ENCODE measurements around the gene SCAMP3.

The SCAMP3 gene

DNA sequence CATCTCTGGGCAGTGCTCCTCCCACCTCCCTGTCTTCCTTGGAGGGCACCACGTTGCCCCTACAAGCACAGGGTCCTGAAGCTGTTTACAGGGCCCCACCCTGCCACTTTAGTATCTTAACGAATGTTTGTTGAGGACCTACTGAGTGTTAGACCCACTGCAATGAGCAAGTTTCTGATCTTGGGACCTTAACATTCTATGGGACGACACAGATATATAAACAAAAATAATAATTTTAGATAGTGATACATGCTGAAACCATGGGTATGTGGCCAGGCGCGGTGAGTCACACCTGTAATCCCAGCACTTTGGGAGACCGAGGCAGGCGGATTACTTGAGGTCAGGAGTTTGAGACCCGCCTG, 17.0 kb downstream of the SCAMP3 start:
- Histone ChIP-seq H4K20me1 (ENCODE audit: insufficient read depth, low read length, poor library complexity, severe bottlenecking) (no peaks in the 10 kb centered on the region), H3K4me1 (ENCODE audit: insufficient read depth, low read length, poor library complexity, severe bottlenecking) (peaks cover 33% of the 10 kb centered on the region), H3K4me3 (ENCODE audit: low read length, poor library complexity, severe bottlenecking) (peak overlapping the region; percentile 82), H2AFZ (ENCODE audit: low read length) (peak overlapping the region; percentile 94), H3F3A (ENCODE audit: low read depth) (0 out of 2 replicates have a peak, but pooled peaks cover 4% of the 10 kb centered on the region), H3K27me3 (ENCODE audit: insufficient read depth, low read length, poor library complexity, severe bottlenecking) (no peaks in the 10 kb centered on the region), H3K4me2 (ENCODE audit: low read depth, low read length, poor library complexity, severe bottlenecking) (peak overlapping the region; percentile 84), H3K79me2 (ENCODE audit: insufficient read depth, low read length) (peaks cover 24% of the 10 kb centered on the region), H3K9me3 (ENCODE audit: insufficient read depth, low read depth, low read length) (no peaks in the 10 kb centered on the region), H3K36me3 (ENCODE audit: insufficient read depth, low read length) (no peaks in the 10 kb centered on the region), H3K9ac (ENCODE audit: low read depth, low read length, poor library complexity, severe bottlenecking) (peak overlapping the region; percentile 83), H3K9me2 (replicated peaks; ENCODE audit: low read depth, low read length) (no peaks in the 10 kb centered on the region)
- TF ChIP-seq EZH2phosphoT487 (IDR thresholded peaks at IDR 0.05; ENCODE audit: borderline replicate concordance): no peak
- no peak for TF ChIP-seq CTCF (conservative IDR thresholded peaks at IDR 0.05; ENCODE audit: low read length)

- Histone ChIP-seq H3K36me3 (ENCODE audit: insufficient read depth, low read length) (no peaks in the 10 kb centered on the region), H3F3A (ENCODE audit: low read depth) (0 out of 2 replicates have a peak, but pooled peaks cover 4% of the 10 kb centered on the region), H3K4me2 (ENCODE audit: low read depth, low read length, poor library complexity, severe bottlenecking) (peak overlapping the region; percentile 90), H4K20me1 (ENCODE audit: insufficient read depth, low read length, poor library complexity, severe bottlenecking) (no peaks in the 10 kb centered on the region), H3K9me3 (ENCODE audit: insufficient read depth, low read depth, low read length) (no peaks in the 10 kb centered on the region), H3K79me2 (ENCODE audit: insufficient read depth, low read length) (peaks cover 24% of the 10 kb centered on the region), H3K9ac (ENCODE audit: low read depth, low read length, poor library complexity, severe bottlenecking) (peak overlapping the region; percentile 92), H3K4me3 (ENCODE audit: low read length, poor library complexity, severe bottlenecking) (peak overlapping the region; percentile 82), H3K27me3 (ENCODE audit: insufficient read depth, low read length, poor library complexity, severe bottlenecking) (no peaks in the 10 kb centered on the region), H2AFZ (ENCODE audit: low read length) (peak overlapping the region; percentile 94), H3K9me2 (replicated peaks; ENCODE audit: low read depth, low read length) (no peaks in the 10 kb centered on the region), H3K4me1 (ENCODE audit: insufficient read depth, low read length, poor library complexity, severe bottlenecking) (peaks cover 29% of the 10 kb centered on the region)
- no peak for TF ChIP-seq EZH2phosphoT487 (IDR thresholded peaks at IDR 0.05; ENCODE audit: borderline replicate concordance)
- peak; percentile 43 for TF ChIP-seq CTCF (conservative IDR thresholded peaks at IDR 0.05; ENCODE audit: low read length)
These were observed 17.6 kb downstream of the SCAMP3 start for GRCh38 chr1:155244368-155245162.

- Histone ChIP-seq H3K36me3 (ENCODE audit: insufficient read depth, low read length) (no peaks in the 10 kb centered on the region), H4K20me1 (ENCODE audit: insufficient read depth, low read length, poor library complexity, severe bottlenecking) (no peaks in the 10 kb centered on the region), H3K79me2 (ENCODE audit: insufficient read depth, low read length) (peaks cover 24% of the 10 kb centered on the region), H3K9ac (ENCODE audit: low read depth, low read length, poor library complexity, severe bottlenecking) (peak overlapping the region; percentile 92), H3K9me2 (replicated peaks; ENCODE audit: low read depth, low read length) (no peaks in the 10 kb centered on the region), H3K9me3 (ENCODE audit: insufficient read depth, low read depth, low read length) (no peaks in the 10 kb centered on the region), H3K27me3 (ENCODE audit: insufficient read depth, low read length, poor library complexity, severe bottlenecking) (no peaks in the 10 kb centered on the region), H3K4me3 (ENCODE audit: low read length, poor library complexity, severe bottlenecking) (peak overlapping the region; percentile 82), H3K4me2 (ENCODE audit: low read depth, low read length, poor library complexity, severe bottlenecking) (peak overlapping the region; percentile 90), H3K4me1 (ENCODE audit: insufficient read depth, low read length, poor library complexity, severe bottlenecking) (peaks cover 29% of the 10 kb centered on the region), H2AFZ (ENCODE audit: low read length) (no peak overlapping the region), H3F3A (ENCODE audit: low read depth) (0 out of 2 replicates have a peak, but pooled peaks cover 4% of the 10 kb centered on the region)
- TF ChIP-seq CTCF (conservative IDR thresholded peaks at IDR 0.05; ENCODE audit: low read length) (no peak), EZH2phosphoT487 (IDR thresholded peaks at IDR 0.05; ENCODE audit: borderline replicate concordance) (no peak)
These were observed 19.3 kb downstream of the SCAMP3 start for GRCh38 chr1:155242805-155243358.

Measured in Loucy (cell line).